ENCODE measurements around the gene DOK7. TPM values are rescaled to one million over a fixed set of nuclear protein-coding genes. Genes with fewer than 3 reads are reported as not detected.
A peak's percentile ranks its signal among the peaks of the same experiment; 100 is the strongest.

Gene DOK7
- total and polyA plus RNA-seq, 2 of the 4 experiments (the other 2 are of a cell fraction) = not detected

DNA sequence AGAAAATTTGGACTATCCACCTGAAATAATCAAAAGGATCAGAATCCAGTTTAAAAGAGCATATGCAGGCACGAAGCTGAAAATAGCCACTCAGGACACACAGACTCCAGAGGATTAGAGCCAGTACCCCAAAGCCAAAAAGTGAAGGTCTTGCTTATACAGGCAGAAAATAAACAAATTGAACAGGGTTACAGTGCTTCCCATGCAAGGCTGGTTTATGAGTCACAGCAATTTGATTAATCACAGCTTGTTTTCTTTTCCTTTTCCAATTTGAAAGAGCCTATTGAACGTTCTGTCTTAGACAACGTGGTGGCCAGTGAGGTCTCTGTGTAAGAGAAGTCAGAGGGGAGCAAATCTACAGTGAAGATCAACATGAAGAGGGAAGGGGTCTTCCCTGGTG lies 11.2 kb upstream of the DOK7 start:
- DNase-seq = peak; percentile 79
- Histone ChIP-seq H2BK15ac (ENCODE audit: low read depth, low read length) (no peak overlapping the region), H4K91ac (ENCODE audit: insufficient read depth, low read depth, low read length) (no peak overlapping the region), H2BK120ac (ENCODE audit: low read depth, low read length) (no peak overlapping the region), H2BK20ac (ENCODE audit: low read depth, low read length) (no peak overlapping the region), H3K27me3 (ENCODE audit: control insufficient read depth, insufficient read depth, low read length) (peaks cover 2% of the 10 kb centered on the region; the same call in 1 of the 2 replicates), H3K36me3 (ENCODE audit: control insufficient read depth, insufficient read depth, low read length) (no peaks in the 10 kb centered on the region), H3K4me3 (ENCODE audit: insufficient read depth, low read depth, low read length) (no peak overlapping the region), H3K56ac (ENCODE audit: extremely low read depth, insufficient read depth, low read length) (no peak overlapping the region), H2AK9ac (replicated peaks; ENCODE audit: low read depth, low read length, poor library complexity) (no peak overlapping the region), H4K20me1 (ENCODE audit: insufficient read depth, low read length) (no peaks in the 10 kb centered on the region; the same call in none of the 2 replicates), H3K18ac (ENCODE audit: low read depth, low read length) (no peak overlapping the region), H3K4me1 (ENCODE audit: control insufficient read depth, insufficient read depth, low read length) (peaks cover 7% of the 10 kb centered on the region; the same call in 1 of the 2 replicates), H3K79me1 (ENCODE audit: low read depth in 1 of 2, low read length in 2 of 2) (no peaks in the 10 kb centered on the region), H3K27ac (ENCODE audit: insufficient read depth, low read length) (no peak overlapping the region), H2AK5ac (ENCODE audit: low read depth, low read length) (no peak overlapping the region), H3K23ac (ENCODE audit: low read depth, low read length) (no peak overlapping the region), H3K9me1 (ENCODE audit: insufficient read depth, low read length) (no peaks in the 10 kb centered on the region; the same call in 1 of the 2 replicates), H2AFZ (replicated peaks; ENCODE audit: low read length, poor library complexity) (no peak overlapping the region), H3K9me3 (ENCODE audit: control insufficient read depth, insufficient read depth, low read length) (peaks cover 9% of the 10 kb centered on the region), H3K4me2 (ENCODE audit: low read depth, low read length) (peak overlapping the region; percentile 28; the same call in 1 of the 2 replicates), H2BK5ac (ENCODE audit: low read depth, low read length, poor library complexity, severe bottlenecking) (no peak overlapping the region), H3K14ac (replicated peaks; ENCODE audit: low read depth, low read length) (no peak overlapping the region), H3K9ac (ENCODE audit: low read depth, low read length) (no peak overlapping the region), H4K5ac (ENCODE audit: low read depth, low read length) (no peak overlapping the region), H3K4ac (ENCODE audit: low read depth, low read length) (no peak overlapping the region), H4K8ac (ENCODE audit: low read depth in 2 of 2, low read length in 2 of 2) (no peak overlapping the region)
- dilution Hi-C loops (cut with HindIII; ENCODE audit: low sequenced_read_pairs, unreplicated experiment) (no loop called here), in situ Hi-C loops (cut with MboI; ENCODE audit: low sequenced_read_pairs) (no loop called here), intact Hi-C loops (cut with micrococcal nuclease) (no loop called here)
- no TSS peak for BruUV-seq (replicated peaks)
- POLR2A ChIA-PET (ENCODE audit: unreplicated experiment) = interaction anchor here (1.0 kb wide), 1 partner anchor 20 kb away, joined by 3 read pairs; no protein-coding TSS in a partner anchor
- TF ChIP-seq FOS (IDR thresholded peaks at IDR 0.05; ENCODE audit: low read depth, low read length) = peak; percentile 77
- TF ChIP-seq MXI1 (IDR thresholded peaks at IDR 0.05; ENCODE audit: borderline replicate concordance, low read depth, low read length) = no peak
- no CpG with 5 or more reads among the region's 3 CpGs for WGBS, 2 experiments (ENCODE audit: extremely low coverage in 2 of 2, insufficient read length in 1 of 2)
- peak; percentile 93 for ATAC-seq (ENCODE audit: low read depth)
- CTCF ChIA-PET = interaction anchor here (0.9 to 1.6 kb wide), 2 partner anchors 29 to 106 kb away, joined by 4 to 5 read pairs; no protein-coding TSS in a partner anchor
